Colonic mucosa (tissue), 4 donors: Measurements from ENCODE around the gene INTS15. TPM values are rescaled to one million over a fixed set of nuclear protein-coding genes. Genes with fewer than 3 reads are reported as not detected.

Source experiments
- DNase-seq: peaks from one replicate; pipeline ENCODE4 v3.0.0-alpha.2; 2020
- H3K27ac ChIP-seq: fragments of 200-600 bp; one replicate; pipeline ENCODE4 v1.8.0; 2021
- H3K27me3 ChIP-seq: fragments of 200-600 bp; one replicate; pipeline ENCODE4 v1.8.0; 2021
- H3K36me3 ChIP-seq: fragments of 200-600 bp; one replicate; pipeline ENCODE4 v1.8.0; 2021
- H3K4me1 ChIP-seq: fragments of 200-600 bp; one replicate; pipeline ENCODE4 v1.8.0; 2021; ENCODE audit warnings: mild to moderate bottlenecking
- H3K4me3 ChIP-seq: fragments of 200-600 bp; one replicate; pipeline ENCODE4 v1.8.0; 2021
- H3K9ac ChIP-seq, 2 donors: one replicate each; pipeline ENCODE4 v1.7.0; 2013; ENCODE audit warnings: control low read depth in 2 of 2, low read depth in 2 of 2, low read length in 2 of 2
- H3K9me3 ChIP-seq: fragments of 200-600 bp; one replicate; pipeline ENCODE4 v1.8.0; 2021
- CTCF ChIP-seq: fragments of 200-600 bp; IDR thresholded peaks from one replicate; pipeline ENCODE4 v1.8.0; 2022; ENCODE audit warnings: antibody characterized with exemption, mild to moderate bottlenecking
- intact Hi-C: fragments of 100-400 bp; cut with DNase I; formaldehyde crosslinking; loops from one replicate; pipeline ENCODE4 v1.14.1; 2022
- total RNA-seq, 2 donors: library from RNA; stranded (reverse); fragmentation: NEBNext Ultra II Directional in 1 of 2; extraction: Animal tissue kit (Norgen Biotek cat#: 25700) in 1 of 2; gene quantifications; one replicate each; pipeline ENCODE4 v1.2.1, GENCODE V29; 2021
- donor health status: healthy.
- donor health status: DM: no; HTN: no; CAD: no.
- donor health status: DM: no; HTN: no; CAD: no.

The INTS15 gene
- total RNA-seq, 2 donors from 2014 or later, result 16.9 to 26.8 TPM

- no peak for DNase-seq
- Histone ChIP-seq H3K27ac (no peak overlapping the region), H3K4me1 (no peaks in the 10 kb centered on the region), H3K36me3 (no peaks in the 10 kb centered on the region), H3K27me3 (no peaks in the 10 kb centered on the region), H3K9ac (no peak overlapping the region), H3K4me3 (no peak overlapping the region), H3K9me3 (no peaks in the 10 kb centered on the region)
- no peak for TF ChIP-seq CTCF
- intact Hi-C loops, result no loop called here
Observed at GRCh38 chr7:6642239-6642839, 52.5 kb downstream of the INTS15 start.

DNA sequence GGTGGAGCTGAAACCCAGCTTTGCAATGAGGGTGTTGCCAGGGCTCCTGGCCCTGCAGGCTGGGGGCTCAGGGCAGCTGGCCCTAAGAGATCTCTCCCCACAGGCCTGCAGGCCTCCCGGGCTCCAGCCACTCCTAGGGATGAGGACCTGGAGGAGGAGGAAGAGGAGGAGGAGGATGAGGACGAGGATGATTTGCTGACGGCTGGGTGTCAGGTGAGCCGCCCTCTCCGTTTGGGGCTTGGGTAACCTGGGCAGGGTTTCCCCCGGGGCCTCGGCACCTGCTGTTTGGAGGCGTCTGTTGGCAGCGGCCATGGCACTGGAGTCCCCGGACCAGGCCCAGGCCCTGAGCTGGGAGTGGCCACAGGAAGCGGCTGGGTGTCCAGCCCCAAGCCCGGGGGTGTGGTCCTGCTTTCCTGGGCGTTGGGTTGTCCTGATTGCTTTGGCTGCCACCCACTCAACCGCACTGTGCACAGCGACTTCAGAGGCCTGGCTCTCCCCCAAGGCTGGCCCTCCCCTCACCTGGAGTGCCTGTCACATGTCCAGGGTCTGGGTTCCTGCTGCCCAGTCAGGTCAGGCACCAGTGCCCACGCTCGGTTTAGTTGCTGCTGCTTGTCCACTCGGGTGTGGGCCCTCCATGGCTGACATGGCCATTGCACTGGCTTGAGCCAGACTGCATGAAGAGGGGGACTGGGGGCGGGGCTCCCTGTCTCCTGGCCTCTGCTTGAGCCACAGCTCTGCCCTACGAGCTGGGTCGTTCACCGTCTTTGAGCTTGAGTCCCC is 53.2 kb downstream of the INTS15 start:
- no peak for DNase-seq
- Histone ChIP-seq H3K9ac (no peak overlapping the region), H3K27me3 (no peaks in the 10 kb centered on the region), H3K4me3 (no peak overlapping the region), H3K4me1 (no peaks in the 10 kb centered on the region), H3K36me3 (no peaks in the 10 kb centered on the region), H3K9me3 (no peaks in the 10 kb centered on the region), H3K27ac (no peak overlapping the region)
- TF ChIP-seq CTCF, result no peak
- intact Hi-C loops, result no loop called here

GRCh38 chr7:6643915-6644625 is 54.2 kb downstream of the INTS15 start:
- no peak for TF ChIP-seq CTCF
- DNase-seq, result no peak
- intact Hi-C loops, result no loop called here

DNA sequence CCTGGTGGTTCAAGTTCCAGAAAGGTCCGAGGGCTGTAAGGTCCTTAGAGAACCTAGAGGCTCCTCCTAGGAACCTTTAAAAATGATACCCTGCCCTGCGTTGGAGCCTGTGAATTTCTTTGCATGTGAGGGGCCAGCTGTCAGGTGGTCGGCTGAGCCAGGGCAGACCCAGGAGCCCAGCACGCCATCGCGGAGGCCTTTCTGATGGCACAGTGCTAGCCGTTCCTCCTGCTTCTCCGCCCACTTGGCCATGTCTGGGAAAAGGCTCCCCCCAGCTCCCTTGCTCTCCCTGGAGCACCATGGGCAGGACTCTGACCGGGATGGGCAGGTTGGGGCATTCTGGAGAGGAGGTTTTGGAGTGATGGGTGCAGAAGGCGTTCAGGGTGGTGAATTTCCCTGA is 54.9 kb downstream of the INTS15 start:
- Histone ChIP-seq H3K36me3 (no peaks in the 10 kb centered on the region), H3K27ac (no peak overlapping the region), H3K4me1 (no peaks in the 10 kb centered on the region), H3K9me3 (no peaks in the 10 kb centered on the region), H3K9ac (no peak overlapping the region), H3K27me3 (no peaks in the 10 kb centered on the region), H3K4me3 (no peak overlapping the region)
- no peak for DNase-seq
- no peak for TF ChIP-seq CTCF
- intact Hi-C loops, result no loop called here

More at GRCh38 chr7:6643915-6644625, 54.2 kb downstream of the INTS15 start:
- Histone ChIP-seq H3K4me3 (no peak overlapping the region), H3K27ac (no peak overlapping the region), H3K36me3 (no peaks in the 10 kb centered on the region), H3K4me1 (no peaks in the 10 kb centered on the region), H3K9ac (no peak overlapping the region), H3K9me3 (no peaks in the 10 kb centered on the region), H3K27me3 (no peaks in the 10 kb centered on the region)

GRCh38 chr7:6646465-6646864 is 56.6 kb downstream of the INTS15 start:
- Histone ChIP-seq H3K9me3 (no peaks in the 10 kb centered on the region), H3K27ac (no peak overlapping the region), H3K36me3 (no peaks in the 10 kb centered on the region), H3K4me3 (no peak overlapping the region), H3K9ac (no peak overlapping the region), H3K27me3 (no peaks in the 10 kb centered on the region), H3K4me1 (no peaks in the 10 kb centered on the region)
- no peak for TF ChIP-seq CTCF
- intact Hi-C loops, result no loop called here
- DNase-seq, result no peak
